HFF-Myc (cell line): Measurements from ENCODE around the gene ARL6IP6.

Experiments used
- DNase-seq: peaks from one replicate; pipeline ENCODE4 v3.0.0-alpha.2; 2011; ENCODE audit warnings: low read depth; ENCODE audit errors: extremely low read depth
- H3K4me3 ChIP-seq: replicated peaks from 2 replicates; pipeline ENCODE4 v1.5.1; 2011; ENCODE audit warnings: low read depth, mild to moderate bottlenecking, control low read depth, low read length
- TF ChIP-seq, protein P1 (sequence below): IDR thresholded peaks from 2 replicates; pipeline ENCODE4 v1.5.1; 2012; ENCODE audit warnings: mild to moderate bottlenecking, low read depth, low read length, control low read depth; ENCODE audit errors: missing control alignments

ARL6IP6 gene

GRCh38 chr2:152693033-152693432 lies 25.4 kb upstream of the ARL6IP6 start:
- TF ChIP-seq, protein P1, sequence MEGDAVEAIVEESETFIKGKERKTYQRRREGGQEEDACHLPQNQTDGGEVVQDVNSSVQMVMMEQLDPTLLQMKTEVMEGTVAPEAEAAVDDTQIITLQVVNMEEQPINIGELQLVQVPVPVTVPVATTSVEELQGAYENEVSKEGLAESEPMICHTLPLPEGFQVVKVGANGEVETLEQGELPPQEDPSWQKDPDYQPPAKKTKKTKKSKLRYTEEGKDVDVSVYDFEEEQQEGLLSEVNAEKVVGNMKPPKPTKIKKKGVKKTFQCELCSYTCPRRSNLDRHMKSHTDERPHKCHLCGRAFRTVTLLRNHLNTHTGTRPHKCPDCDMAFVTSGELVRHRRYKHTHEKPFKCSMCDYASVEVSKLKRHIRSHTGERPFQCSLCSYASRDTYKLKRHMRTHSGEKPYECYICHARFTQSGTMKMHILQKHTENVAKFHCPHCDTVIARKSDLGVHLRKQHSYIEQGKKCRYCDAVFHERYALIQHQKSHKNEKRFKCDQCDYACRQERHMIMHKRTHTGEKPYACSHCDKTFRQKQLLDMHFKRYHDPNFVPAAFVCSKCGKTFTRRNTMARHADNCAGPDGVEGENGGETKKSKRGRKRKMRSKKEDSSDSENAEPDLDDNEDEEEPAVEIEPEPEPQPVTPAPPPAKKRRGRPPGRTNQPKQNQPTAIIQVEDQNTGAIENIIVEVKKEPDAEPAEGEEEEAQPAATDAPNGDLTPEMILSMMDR: no peak
- H3K4me3 ChIP-seq: no peak overlapping the region
- no peak for DNase-seq

DNA sequence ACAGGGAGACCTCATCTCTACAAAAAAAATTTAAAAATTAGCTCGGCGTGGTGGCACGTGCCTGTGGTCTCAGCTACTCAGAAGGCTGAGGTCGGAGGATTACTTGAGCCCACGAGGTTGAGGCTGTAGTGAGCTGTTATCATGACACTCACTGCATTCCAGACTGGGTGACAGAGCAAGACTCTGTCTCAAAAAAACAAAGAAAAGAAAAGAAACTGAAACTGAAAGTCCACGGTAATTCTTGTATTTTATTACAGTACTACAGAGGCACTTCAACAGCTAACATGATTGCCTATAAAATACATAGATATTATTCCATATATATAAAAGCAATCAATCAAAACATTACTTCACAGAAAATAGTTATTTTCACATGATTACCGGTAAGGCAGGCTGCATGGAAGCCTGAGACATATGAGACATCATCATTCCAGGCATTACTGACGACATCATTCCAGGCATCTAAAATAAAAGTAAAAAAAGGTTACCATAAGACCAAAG lies 24.2 kb upstream of the ARL6IP6 start:
- no peak overlapping the region for H3K4me3 ChIP-seq
- TF ChIP-seq, protein P1: no peak
- no peak for DNase-seq

GRCh38 chr2:152695763-152696162 lies 22.7 kb upstream of the ARL6IP6 start:
- DNase-seq: no peak
- H3K4me3 ChIP-seq: no peak overlapping the region
- TF ChIP-seq, protein P1: no peak

GRCh38 chr2:152696476-152696875 lies 21.9 kb upstream of the ARL6IP6 start:
- H3K4me3 ChIP-seq: no peak overlapping the region
- no peak for DNase-seq
- TF ChIP-seq, protein P1: no peak

GRCh38 chr2:152701198-152701597 lies 17.2 kb upstream of the ARL6IP6 start:
- H3K4me3 ChIP-seq: no peak overlapping the region
- TF ChIP-seq, protein P1: no peak
- DNase-seq: no peak

DNA sequence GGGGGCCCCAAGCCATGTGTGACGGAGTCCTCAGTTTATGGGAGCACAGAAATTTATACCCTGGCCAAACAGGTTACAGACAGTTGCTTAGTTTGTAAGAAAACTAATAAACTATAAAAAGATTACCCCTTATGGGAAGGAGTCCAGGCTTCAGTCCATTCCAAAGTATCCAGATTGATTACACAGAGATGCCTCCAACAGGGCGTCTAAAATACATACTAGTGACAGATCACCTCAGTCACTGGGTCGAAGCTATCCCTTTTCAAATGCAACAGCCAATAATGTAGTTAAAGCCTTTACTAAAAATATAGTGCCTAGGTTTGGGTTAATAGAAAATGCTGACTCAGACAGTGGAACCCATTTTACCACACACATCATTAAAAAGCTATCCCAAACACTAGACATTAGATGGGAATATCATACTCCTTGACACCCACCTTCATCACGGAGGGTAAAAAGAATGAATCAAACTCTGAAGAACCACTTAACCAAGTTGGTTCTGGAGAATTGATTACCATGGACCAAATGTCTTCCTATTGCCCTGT lies 11.9 kb upstream of the ARL6IP6 start:
- TF ChIP-seq, protein P1: no peak
- H3K4me3 ChIP-seq: no peak overlapping the region
- no peak for DNase-seq

DNA sequence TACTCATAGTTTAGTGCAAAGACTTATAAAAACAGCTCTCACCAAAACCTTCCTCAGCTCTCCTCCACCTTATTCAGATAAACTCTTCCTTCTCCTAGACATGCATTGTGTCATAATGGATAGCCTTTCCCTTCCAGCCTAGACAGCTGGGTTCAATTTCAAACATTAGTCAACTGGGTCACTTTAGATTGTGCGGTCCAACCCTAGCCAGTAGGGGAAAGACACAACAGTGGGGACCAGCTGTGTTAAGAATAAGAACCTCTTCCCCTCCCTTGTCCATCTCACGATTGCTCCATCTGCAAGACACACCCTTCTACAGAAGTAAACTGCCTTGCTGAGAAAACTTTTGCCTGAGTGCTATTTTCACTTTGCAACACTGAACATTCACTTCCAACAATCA lies 9.7 kb upstream of the ARL6IP6 start:
- H3K4me3 ChIP-seq: no peak overlapping the region
- TF ChIP-seq, protein P1: no peak
- DNase-seq: no peak
